NCI-H226 (cell line): ENCODE measurements around the gene EZH2.

ENCODE experiments used
- DNase-seq: peaks from one replicate; pipeline ENCODE4 v3.0.0-alpha.2; 2015

EZH2 gene

GRCh38 chr7:148852272-148852671 lies 31.8 kb downstream of the EZH2 start:
- no peak for DNase-seq

- DNase-seq, result no peak
Observed at GRCh38 chr7:148850564-148850963, 33.5 kb downstream of the EZH2 start.

- DNase-seq, result no peak
Observed at GRCh38 chr7:148849393-148850098, 34.5 kb downstream of the EZH2 start.

GRCh38 chr7:148847815-148848734 lies 36.0 kb downstream of the EZH2 start:
- no peak for DNase-seq

- DNase-seq, result no peak
Observed at GRCh38 chr7:148838905-148839304, 45.2 kb downstream of the EZH2 start.

- no peak for DNase-seq
Observed at GRCh38 chr7:148835854-148836253, 48.2 kb downstream of the EZH2 start.

GRCh38 chr7:148834605-148835004 lies 49.5 kb downstream of the EZH2 start:
- DNase-seq, result no peak

GRCh38 chr7:148831782-148832181 lies 52.3 kb downstream of the EZH2 start:
- no peak for DNase-seq

- DNase-seq, result no peak
Observed at GRCh38 chr7:148830897-148831692, 53.0 kb downstream of the EZH2 start.

GRCh38 chr7:148828965-148829364 lies 55.1 kb downstream of the EZH2 start:
- no peak for DNase-seq

GRCh38 chr7:148825338-148825737 lies 58.8 kb downstream of the EZH2 start:
- no peak for DNase-seq

- no peak for DNase-seq
Observed at GRCh38 chr7:148824864-148825263, 59.2 kb downstream of the EZH2 start.

GRCh38 chr7:148821422-148821821 lies 62.7 kb downstream of the EZH2 start:
- DNase-seq, result no peak

- DNase-seq, result peak; percentile 20
Observed at GRCh38 chr7:148819697-148820360, 64.3 kb downstream of the EZH2 start.

GRCh38 chr7:148815612-148816011 lies 68.5 kb downstream of the EZH2 start:
- DNase-seq, result no peak

- no peak for DNase-seq
Observed at GRCh38 chr7:148814922-148815559, 69.0 kb downstream of the EZH2 start.

GRCh38 chr7:148813890-148814289 lies 70.2 kb downstream of the EZH2 start:
- DNase-seq, result no peak

GRCh38 chr7:148811892-148812291 lies 72.2 kb downstream of the EZH2 start:
- no peak for DNase-seq

GRCh38 chr7:148809856-148810255 lies 74.2 kb downstream of the EZH2 start:
- no peak for DNase-seq

GRCh38 chr7:148807436-148807835 lies 76.7 kb downstream of the EZH2 start:
- DNase-seq, result no peak

- no peak for DNase-seq
Observed at GRCh38 chr7:148806187-148806586, 77.9 kb downstream of the EZH2 start.
